NCI-H1930 (cell line): ENCODE results near the gene C16orf92.
"Not testable (repeated sequence)": the region's sequence is repeated elsewhere in the genome, so short reads cannot be mapped to it uniquely, and the experiment has no call there.

Source experiments
- DNase-seq, 2 experiments: peaks; one replicate each; lab custom pipeline; 2025; lab: John Stamatoyannopoulos, UW

C16orf92 gene

GRCh38 chr16:30005341-30006094, 17.5 kb upstream of the C16orf92 start:
- DNase-seq = peak in 1 of 2 experiments; percentile 23

GRCh38 chr16:30006095-30006473, 16.9 kb upstream of the C16orf92 start:
- DNase-seq = no peak

DNA sequence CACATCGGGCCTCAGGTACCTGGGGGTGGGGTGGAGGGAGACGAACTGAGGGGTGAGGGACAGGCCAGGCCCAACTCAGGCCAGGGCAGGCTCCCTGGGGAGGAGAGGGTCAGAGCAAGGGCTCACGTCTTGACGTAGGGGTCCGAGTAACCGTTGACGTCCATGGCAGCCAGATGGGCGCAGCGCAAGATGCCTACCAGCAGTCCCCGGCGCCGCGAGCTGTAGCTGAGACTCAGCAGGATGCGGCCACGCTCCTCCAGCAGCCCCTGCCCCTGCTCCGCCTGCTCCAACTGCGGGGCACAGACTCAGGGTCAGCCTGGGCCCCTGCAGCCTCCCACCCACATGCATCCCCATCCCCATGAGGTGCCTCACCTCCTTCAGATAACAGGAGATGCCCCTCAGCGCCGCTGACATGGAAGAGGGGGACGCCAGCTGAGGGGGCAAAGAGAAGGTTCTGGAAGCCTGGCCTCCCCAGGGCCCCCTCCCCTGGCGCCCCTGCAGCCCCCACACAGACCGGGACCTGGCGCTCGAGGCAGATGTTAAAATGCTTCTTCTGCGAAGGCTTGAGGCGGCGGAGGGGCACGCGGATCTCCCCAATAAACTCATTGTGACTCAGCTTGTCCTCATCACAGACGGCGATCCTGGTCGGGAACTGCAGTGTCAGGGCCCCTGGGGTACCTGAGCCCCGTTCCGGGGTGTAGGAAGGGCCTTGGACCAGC, 16.2 kb upstream of the C16orf92 start:
- no peak for DNase-seq

DNA sequence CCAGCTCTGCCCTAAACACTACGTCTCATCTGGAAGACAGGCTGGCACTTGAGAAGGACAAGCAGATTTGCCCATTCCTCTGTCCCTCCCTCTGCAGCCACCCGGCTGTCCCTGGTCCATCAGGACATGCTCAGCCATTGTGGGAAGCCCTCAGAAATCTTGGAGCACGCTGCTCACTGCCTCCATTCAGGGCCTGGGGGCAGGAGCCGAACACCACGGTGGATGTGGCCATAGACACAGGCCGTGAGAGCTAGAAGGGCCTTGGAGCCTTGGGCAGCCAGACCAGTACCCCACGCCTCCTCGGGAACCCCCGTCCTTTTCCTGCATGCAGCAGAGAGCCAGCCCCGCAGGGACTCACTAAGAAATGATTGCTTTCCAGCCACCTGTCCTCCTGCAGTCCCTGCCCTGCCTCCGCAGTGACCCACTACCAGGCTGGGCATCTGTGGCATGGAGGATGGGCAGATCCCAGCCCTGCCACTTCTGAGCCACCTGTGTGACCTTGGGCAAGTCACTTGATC, 15.6 kb upstream of the C16orf92 start:
- DNase-seq = no peak

DNA sequence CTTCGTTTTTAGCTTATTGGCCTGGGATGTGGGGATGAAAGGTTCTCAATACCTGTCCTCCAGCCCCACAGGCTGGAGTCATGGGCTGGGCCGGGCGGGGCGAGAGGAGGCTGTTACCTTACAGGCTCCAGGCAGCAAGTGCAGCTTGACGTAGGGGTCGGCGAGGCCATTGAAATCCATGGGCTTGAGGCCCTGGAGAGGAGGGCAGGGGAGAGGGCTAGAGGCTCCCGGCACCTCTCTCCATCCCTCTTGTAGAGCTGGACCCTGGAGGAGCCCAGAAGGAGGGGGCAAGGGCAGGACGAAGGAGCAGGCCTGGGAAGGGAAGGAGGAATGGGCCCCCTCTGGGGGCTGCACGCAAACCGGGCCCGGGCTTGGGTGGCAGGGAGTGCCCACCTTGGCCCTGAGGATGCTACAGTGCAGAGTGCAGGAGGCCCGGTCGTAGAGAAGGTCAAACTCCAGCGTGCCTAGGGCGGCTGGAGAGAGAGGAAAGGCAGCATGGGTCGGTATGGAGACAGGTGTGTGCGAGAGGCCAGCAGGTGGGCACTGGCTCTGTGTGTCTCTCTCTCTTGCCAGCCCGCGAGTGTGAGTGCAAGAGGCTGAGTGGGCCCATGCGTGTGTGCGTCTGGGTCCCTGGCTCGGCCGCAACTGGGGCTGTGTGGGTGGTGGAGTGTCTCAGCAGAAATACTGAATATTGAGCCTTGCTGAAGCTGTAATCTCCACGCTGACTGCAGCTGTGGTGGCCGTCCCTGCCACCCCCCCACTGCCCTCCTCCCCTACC, 13.7 kb upstream of the C16orf92 start:
- DNase-seq = no peak

DNA sequence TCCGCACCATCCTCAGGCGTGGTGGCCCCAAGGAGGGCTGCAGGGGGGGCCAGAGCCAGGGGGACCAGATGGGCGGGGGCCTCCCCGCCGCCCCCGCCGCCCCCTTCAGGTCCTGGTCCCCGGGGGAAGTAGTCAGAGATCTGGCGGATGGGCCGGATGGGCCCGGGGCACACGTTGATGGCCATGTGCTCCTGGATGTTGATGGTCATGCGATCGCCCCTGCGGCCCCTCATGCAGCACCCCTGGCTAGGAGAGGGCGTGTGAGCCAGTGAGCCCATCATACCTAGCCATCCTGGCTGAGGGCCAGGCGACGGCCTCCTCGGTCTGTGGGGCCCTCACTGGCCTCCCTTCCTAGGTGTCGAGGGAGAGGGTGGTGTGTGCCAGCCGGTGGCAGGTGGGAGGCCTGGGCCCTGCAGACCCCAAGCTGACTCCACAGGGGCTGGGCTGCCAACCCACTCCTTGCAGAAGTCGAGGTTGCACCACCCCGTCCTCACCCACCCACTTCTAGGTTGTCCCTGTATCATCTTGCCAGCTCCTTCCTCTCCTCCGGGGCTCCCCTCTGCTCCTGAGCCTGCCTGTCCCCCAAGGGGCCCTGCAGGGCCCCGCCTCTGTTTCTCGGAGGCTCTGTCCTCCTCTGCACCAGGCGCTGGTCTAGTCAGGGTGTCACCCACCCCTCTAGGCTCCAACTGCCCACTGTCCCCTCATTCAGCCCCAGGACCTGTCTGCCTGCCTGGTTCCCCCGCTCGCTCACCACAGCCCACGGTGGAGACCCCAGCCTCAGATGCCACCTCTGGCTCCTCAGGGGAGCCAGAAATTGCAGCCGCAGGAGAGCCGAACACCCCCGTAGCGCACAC, 12.8 kb upstream of the C16orf92 start:
- DNase-seq = no peak

DNA sequence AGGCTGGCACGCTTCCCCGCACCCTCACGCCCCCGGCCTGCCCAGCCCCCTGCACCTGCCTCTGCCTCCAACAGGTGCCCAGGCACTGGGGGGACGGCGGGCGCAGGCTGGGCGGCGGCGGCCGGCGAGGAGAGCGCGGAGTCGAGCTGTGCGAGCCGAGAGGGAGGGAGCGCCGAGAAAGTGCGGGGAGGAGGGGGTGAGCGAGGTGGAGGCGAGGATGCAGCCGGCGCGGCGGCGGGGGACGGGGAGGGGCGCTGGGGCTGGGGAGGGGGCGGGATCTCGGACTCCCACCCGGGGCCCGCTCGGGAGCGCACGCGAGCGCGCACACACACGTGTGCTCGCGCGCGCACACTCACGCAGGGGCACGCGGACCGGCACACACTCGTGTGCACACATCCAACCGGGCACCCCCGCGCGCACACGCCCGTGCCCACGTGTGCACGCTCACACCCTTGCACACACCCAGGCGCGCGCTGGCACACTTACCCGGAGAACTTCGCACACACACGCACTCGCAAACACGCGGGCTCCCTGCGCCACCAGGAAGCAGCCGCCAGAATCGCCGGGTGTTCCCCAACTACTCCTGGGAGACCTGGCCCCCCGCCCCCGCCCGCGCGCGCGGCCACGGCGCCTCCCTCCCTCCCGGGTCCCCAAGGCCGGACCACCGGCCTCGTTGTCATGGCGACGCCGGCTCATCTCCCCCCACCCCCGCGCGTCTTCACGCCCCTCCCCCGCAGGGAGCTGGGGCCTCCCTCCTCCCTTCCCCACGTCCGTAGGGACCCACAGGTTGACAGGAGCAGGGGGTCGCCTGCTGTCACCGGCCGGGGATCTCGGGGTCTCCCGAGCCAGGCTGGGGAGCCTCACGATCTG, 11.9 kb upstream of the C16orf92 start, which contains the start of gene DOC2A:
Gene DOC2A (minus strand): TSS at position 184 of the 870 bp plus-strand sequence. CDS start 805 bp downstream, outside the sequence.
- DNase-seq = peak in 1 of 2 experiments; percentile 28

DNA sequence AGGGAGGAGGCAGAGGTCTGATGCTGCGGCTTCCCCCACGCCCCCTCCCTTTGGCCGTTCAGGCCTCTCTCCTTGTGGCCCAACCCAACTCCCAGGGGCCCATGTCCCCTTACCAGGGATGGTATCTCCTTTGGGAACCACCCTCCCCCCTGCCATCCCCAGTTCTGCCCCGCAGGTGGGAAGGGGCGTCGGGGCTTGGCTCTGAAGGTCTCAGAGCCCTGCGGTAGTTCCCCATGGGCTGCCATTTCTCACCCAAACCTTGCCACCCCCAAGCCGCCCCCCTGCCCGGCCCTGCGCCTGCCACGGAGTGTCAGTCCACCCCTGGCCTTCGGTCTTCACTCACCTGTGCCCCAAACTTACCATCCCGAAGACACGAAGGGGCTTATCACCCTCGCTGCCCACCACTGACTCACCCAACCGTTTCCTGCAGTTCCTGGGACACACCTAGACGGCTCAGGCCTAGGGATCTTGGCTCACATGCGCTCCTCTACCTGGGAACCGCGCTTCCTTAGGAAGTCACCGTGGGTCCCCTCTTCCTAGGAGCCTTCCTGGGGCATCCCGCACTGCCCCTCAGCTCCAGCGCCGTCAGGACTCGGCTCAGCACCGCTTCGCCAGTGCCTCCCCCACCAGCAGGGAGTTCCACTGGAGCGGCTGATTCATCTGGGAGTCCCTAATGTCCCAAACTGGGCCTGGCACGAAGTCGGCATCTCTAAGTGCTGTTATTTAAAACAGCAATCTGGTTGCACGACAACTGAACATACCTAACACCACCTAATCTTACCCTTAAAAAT, 11.1 kb upstream of the C16orf92 start:
- no peak for DNase-seq

- not testable (repeated sequence) for DNase-seq
These were observed 10.4 kb upstream of the C16orf92 start for GRCh38 chr16:30012598-30012997.

DNA sequence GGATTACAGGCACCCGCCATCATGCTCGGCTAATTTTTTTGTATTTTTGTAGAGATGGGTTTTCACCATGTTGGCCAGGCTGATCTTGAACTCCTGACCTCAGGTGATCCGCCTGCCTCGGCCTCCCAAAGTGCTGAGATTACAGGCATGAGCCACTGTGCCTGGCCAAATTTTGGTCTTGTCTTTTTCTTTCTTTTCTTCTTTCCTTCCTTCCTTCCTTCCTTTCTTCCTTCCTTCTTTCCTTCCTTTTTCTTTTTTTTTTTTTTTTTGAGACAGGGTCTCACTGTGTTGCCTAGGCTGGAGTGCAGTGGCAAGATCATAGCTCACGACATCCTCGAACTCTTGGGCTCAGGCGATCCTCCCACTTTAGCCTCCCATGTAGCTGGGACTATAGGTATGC, 7.5 kb upstream of the C16orf92 start:
- not testable (repeated sequence) for DNase-seq

- no peak for DNase-seq
These were observed 6.3 kb upstream of the C16orf92 start for GRCh38 chr16:30016555-30017276.

DNA sequence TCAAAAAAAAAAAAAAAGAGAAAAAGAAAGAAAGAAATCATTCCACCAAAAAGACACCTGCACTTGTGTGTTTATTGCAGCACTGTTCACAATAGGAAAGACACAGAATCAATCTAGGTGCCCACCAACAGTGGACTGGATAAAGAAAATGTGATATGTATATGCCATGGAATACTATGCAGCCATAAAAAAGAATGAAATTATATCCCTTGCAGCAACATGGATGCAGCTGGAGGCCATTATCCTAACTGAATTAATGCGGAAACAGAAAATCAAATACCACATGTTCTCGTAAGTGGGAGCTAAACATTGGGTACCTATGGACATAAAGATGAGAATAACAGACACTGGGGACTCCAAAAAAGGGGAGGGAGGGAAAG, 5.7 kb upstream of the C16orf92 start:
- DNase-seq = no peak

GRCh38 chr16:30017937-30018336, 5.1 kb upstream of the C16orf92 start:
- not testable (repeated sequence) for DNase-seq

DNA sequence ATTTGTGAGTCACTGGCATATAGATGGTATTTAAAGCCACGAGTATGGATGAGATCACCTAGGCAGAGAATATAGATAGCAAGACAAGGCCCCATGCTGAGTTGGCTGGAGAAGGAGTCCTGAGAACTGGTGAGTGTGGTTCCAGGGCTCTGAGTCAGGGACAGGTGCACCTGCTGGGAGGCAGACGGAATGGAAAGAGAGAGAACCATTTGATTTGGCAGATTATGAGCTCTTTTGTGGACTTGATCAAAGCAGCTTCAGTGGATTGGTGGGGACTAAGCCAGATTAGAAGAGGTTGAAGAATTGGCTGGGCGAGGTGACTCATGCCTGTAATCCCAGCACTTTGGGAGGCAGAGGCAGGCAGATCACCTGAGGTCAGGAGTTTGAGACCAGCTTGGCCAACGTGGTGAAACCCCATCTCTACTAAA, 4.3 kb upstream of the C16orf92 start:
- no peak for DNase-seq

GRCh38 chr16:30023586-30023985, 588 bp downstream of the C16orf92 start:
- DNase-seq = no peak

GRCh38 chr16:30024451-30024850, 1.5 kb downstream of the C16orf92 start:
- DNase-seq = no peak

DNA sequence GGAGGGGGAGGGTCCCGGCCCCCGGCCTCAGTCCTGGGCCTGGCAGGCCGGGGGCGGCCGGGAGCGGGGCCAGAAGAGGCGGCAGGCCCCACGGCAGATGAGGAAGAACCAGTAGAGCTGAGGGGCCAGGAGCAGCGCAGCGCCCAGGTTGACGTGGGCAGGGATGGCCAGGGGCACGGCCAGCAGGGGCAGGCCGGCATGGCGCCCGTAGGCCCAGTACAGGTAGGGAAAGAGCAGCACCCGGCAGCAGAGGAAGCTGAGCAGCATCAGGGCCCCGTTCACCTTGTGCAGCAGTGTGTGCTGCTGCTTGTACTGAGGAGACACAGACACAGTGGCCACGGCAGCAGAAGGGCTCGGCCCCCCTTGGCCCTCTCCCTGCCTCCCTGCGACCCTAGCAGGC, 2.2 kb downstream of the C16orf92 start:
- DNase-seq = no peak

GRCh38 chr16:30025574-30025973, 2.6 kb downstream of the C16orf92 start:
- DNase-seq = no peak

DNA sequence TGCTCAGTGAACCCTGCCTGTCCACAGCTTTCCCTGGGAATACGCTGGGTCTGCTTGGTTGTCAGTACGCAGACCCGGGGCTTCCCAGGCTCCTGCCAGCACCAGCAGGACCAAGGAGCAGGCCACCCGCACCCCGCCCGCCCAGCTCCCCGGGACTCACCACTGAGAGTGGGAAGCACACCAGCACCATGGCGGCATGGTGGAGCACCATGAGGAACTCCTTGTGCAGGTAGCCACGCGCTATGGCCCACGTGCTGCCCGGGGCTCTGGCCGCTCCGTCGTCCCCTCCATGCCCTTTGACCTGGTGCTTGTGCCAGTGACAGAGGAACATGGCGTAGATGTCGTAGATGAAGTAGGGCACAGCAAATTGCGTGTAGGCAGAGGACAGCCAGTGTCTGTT, 3.5 kb downstream of the C16orf92 start:
- no peak for DNase-seq
